WTC11 (cell line): Measurements from ENCODE around the gene OR5K1. TPM values are rescaled to one million over a fixed set of nuclear protein-coding genes. Genes with fewer than 3 reads are reported as not detected.

Source experiments
- ATAC-seq: fragments of 200-7000 bp; cut with Tn5 transposase; 2 replicates; pipeline ENCODE4 v1.10.0; 2021; ENCODE audit warnings: mild to moderate bottlenecking, moderate library complexity
- CTCF ChIA-PET: fragments of 300-600 bp; sonication (Branson Sonifier 250); formaldehyde crosslinking; loops from one replicate; lab custom pipeline; 2021; ENCODE audit warnings: antibody characterized with exemption; lab: Charles Lee
- POLR2A ChIA-PET: fragments of 350-600 bp; sonication (Branson Sonifier 250); formaldehyde crosslinking; loops from one replicate; lab custom pipeline; 2021; ENCODE audit warnings: antibody characterized with exemption; lab: Charles Lee
- DNase-seq: peaks from one replicate; pipeline ENCODE4 v3.0.0; 2021; ENCODE audit warnings: low spot score
- H3K27ac Mint-ChIP-seq: 2 replicates; pipeline ENCODE4 v1.8.0; 2021; ENCODE audit warnings: mixed read lengths
- H3K27me3 Mint-ChIP-seq: 2 replicates; pipeline ENCODE4 v1.8.0; 2021; ENCODE audit warnings: low read depth, mild to moderate bottlenecking, moderate library complexity, mixed read lengths
- H3K36me3 Mint-ChIP-seq: 2 replicates; pipeline ENCODE4 v1.8.0; 2021; ENCODE audit warnings: mixed read lengths
- H3K4me1 Mint-ChIP-seq: 2 replicates; pipeline ENCODE4 v1.8.0; 2022; ENCODE audit warnings: mixed read lengths
- H3K4me3 Mint-ChIP-seq: 2 replicates; pipeline ENCODE4 v1.8.0; 2021; ENCODE audit warnings: mild to moderate bottlenecking, moderate library complexity, mixed read lengths
- H3K9me3 Mint-ChIP-seq: 2 replicates; pipeline ENCODE4 v1.8.0; 2021; ENCODE audit warnings: mixed read lengths
- ATF1 ChIP-seq: sonication (generic); formaldehyde crosslinking; IDR thresholded peaks from 2 replicates; pipeline ENCODE4 v1.8.1; 2023; ENCODE audit warnings: mild to moderate bottlenecking, moderate library complexity, missing genetic modification reagents
- CREM ChIP-seq: sonication (generic); formaldehyde crosslinking; IDR thresholded peaks from 2 replicates; pipeline ENCODE4 v1.8.1; 2022; ENCODE audit warnings: mild to moderate bottlenecking, missing genetic modification reagents, moderate library complexity
- ELF4 ChIP-seq: sonication (generic); formaldehyde crosslinking; IDR thresholded peaks from 2 replicates; pipeline ENCODE4 v1.8.1; 2022; ENCODE audit warnings: low read depth, mild to moderate bottlenecking, moderate library complexity, missing genetic modification reagents
- ETV6 ChIP-seq: sonication (generic); formaldehyde crosslinking; IDR thresholded peaks from 2 replicates; pipeline ENCODE4 v1.8.1; 2022; ENCODE audit warnings: mild to moderate bottlenecking, missing genetic modification reagents
- FOXP1 ChIP-seq: sonication (generic); formaldehyde crosslinking; IDR thresholded peaks from 2 replicates; pipeline ENCODE4 v1.8.0; 2022; ENCODE audit warnings: missing genetic modification reagents, mild to moderate bottlenecking, moderate library complexity, borderline replicate concordance
- HMGA2 ChIP-seq: fragments of 250-450 bp; sonication (Bioruptor Pico); IDR thresholded peaks from 2 replicates; pipeline ENCODE4 v1.4.0; 2021; ENCODE audit warnings: mild to moderate bottlenecking, moderate library complexity
- IRF1 ChIP-seq: sonication (generic); formaldehyde crosslinking; IDR thresholded peaks from 2 replicates; pipeline ENCODE4 v1.8.0; 2023; ENCODE audit warnings: missing genetic modification reagents
- JUN ChIP-seq: sonication (generic); formaldehyde crosslinking; IDR thresholded peaks from 2 replicates; pipeline ENCODE4 v1.8.0; 2023; ENCODE audit warnings: mild to moderate bottlenecking, missing genetic modification reagents
- NFATC4 ChIP-seq: fragments of 250-450 bp; sonication (Bioruptor Pico); IDR thresholded peaks from 2 replicates; pipeline ENCODE4 v1.9.0; 2021; ENCODE audit warnings: mild to moderate bottlenecking
- NFYB ChIP-seq: sonication (generic); formaldehyde crosslinking; conservative IDR thresholded peaks from 2 replicates; pipeline ENCODE4 v1.8.0; 2022; ENCODE audit warnings: low read depth, missing genetic modification reagents
- NR2C2 ChIP-seq: sonication (generic); formaldehyde crosslinking; IDR thresholded peaks from 2 replicates; pipeline ENCODE4 v1.8.0; 2022; ENCODE audit warnings: mild to moderate bottlenecking, missing genetic modification reagents
- PRRX2 ChIP-seq: fragments of 250-450 bp; sonication (Bioruptor Pico); IDR thresholded peaks from 2 replicates; pipeline ENCODE4 v1.8.0; 2021; ENCODE audit warnings: mild to moderate bottlenecking
- TP53 ChIP-seq: sonication (generic); formaldehyde crosslinking; IDR thresholded peaks from 2 replicates; pipeline ENCODE4 v1.8.1; 2023; ENCODE audit warnings: mild to moderate bottlenecking, missing genetic modification reagents
- ZBTB21 ChIP-seq: sonication (generic); formaldehyde crosslinking; IDR thresholded peaks from 2 replicates; pipeline ENCODE4 v1.8.1; 2023; ENCODE audit warnings: mild to moderate bottlenecking, missing genetic modification reagents, borderline replicate concordance
- total RNA-seq: library from RNA; stranded (reverse); gene quantifications from 3 replicates; pipeline ENCODE4 v1.2.3, GENCODE V29; 2021
- TF ChIP-seq, protein P1 (sequence below): sonication (generic); formaldehyde crosslinking; IDR thresholded peaks from 2 replicates; pipeline ENCODE4 v1.8.1; 2022; ENCODE audit warnings: missing genetic modification reagents, borderline replicate concordance
- TF ChIP-seq, protein P2 (sequence below): sonication (generic); formaldehyde crosslinking; IDR thresholded peaks from 2 replicates; pipeline ENCODE4 v1.8.1; 2023; ENCODE audit warnings: mild to moderate bottlenecking, missing genetic modification reagents
- TF ChIP-seq, protein P3 (sequence below): fragments of 250-450 bp; sonication (Bioruptor Pico); IDR thresholded peaks from 2 replicates; pipeline ENCODE4 v1.9.0; 2021; ENCODE audit warnings: moderate library complexity, mild to moderate bottlenecking, inconsistent platforms, borderline replicate concordance
- TF ChIP-seq, protein P4 (sequence below): sonication (generic); formaldehyde crosslinking; IDR thresholded peaks from 2 replicates; pipeline ENCODE4 v1.8.0; 2023; ENCODE audit warnings: mild to moderate bottlenecking, missing genetic modification reagents

OR5K1 gene
- total RNA-seq, 1 experiment from 2014 or later: not detected

DNA sequence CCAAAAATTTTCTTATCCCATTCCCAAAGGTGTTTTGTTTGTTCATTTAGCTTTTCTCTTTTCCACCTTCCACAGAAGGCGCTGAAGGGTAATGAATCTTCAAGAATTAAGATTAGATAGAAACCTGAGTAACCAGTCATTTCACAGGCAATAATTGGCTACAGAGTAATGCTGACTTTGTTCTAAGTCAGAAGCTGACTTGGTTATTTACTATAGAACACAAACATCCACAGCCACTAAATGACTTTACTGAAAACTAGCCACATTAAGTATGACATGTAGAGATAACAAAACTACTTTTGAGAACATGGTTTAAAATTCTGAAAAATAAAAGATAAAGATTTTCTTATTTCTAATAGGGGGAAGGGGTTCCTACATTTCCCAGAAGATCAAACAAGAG, 51.9 kb downstream of the OR5K1 start:
- peaks cover 29% of the 10 kb centered on the region for H3K4me1 Mint-ChIP-seq
- CTCF ChIA-PET: no interaction called here

GRCh38 chr3:98518816-98519215, 55.8 kb downstream of the OR5K1 start:
- ChIA-PET POLR2A (no interaction called here), CTCF (no interaction called here)
- TF ChIP-seq JUN: no peak
- no peak for TF ChIP-seq NR2C2 (CRISPR knock-in tag)
- TF ChIP-seq ELF4 (CRISPR knock-in tag): no peak
- TF ChIP-seq CREM (CRISPR knock-in tag): no peak
- no peak for TF ChIP-seq FOXP1 (CRISPR knock-in tag)
- no peak for TF ChIP-seq PRRX2 (CRISPR knock-in tag)
- no peak for TF ChIP-seq NFATC4 (CRISPR knock-in tag)
- no peak for TF ChIP-seq ATF1 (CRISPR knock-in tag)
- TF ChIP-seq IRF1 (CRISPR knock-in tag): no peak
- TF ChIP-seq, protein P1, sequence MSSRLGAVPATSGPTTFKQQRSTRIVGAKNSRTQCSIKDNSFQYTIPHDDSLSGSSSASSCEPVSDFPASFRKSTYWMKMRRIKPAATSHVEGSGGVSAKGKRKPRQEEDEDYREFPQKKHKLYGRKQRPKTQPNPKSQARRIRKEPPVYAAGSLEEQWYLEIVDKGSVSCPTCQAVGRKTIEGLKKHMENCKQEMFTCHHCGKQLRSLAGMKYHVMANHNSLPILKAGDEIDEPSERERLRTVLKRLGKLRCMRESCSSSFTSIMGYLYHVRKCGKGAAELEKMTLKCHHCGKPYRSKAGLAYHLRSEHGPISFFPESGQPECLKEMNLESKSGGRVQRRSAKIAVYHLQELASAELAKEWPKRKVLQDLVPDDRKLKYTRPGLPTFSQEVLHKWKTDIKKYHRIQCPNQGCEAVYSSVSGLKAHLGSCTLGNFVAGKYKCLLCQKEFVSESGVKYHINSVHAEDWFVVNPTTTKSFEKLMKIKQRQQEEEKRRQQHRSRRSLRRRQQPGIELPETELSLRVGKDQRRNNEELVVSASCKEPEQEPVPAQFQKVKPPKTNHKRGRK (CRISPR knock-in tag): no peak
- no peak for TF ChIP-seq NFYB (CRISPR knock-in tag)
- TF ChIP-seq, protein P2, sequence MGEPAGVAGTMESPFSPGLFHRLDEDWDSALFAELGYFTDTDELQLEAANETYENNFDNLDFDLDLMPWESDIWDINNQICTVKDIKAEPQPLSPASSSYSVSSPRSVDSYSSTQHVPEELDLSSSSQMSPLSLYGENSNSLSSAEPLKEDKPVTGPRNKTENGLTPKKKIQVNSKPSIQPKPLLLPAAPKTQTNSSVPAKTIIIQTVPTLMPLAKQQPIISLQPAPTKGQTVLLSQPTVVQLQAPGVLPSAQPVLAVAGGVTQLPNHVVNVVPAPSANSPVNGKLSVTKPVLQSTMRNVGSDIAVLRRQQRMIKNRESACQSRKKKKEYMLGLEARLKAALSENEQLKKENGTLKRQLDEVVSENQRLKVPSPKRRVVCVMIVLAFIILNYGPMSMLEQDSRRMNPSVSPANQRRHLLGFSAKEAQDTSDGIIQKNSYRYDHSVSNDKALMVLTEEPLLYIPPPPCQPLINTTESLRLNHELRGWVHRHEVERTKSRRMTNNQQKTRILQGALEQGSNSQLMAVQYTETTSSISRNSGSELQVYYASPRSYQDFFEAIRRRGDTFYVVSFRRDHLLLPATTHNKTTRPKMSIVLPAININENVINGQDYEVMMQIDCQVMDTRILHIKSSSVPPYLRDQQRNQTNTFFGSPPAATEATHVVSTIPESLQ: no peak
- TF ChIP-seq HMGA2: no peak
- TF ChIP-seq ETV6 (CRISPR knock-in tag): no peak
- H3K4me3 Mint-ChIP-seq: no peak overlapping the region
- H3K9me3 Mint-ChIP-seq: no peaks in the 10 kb centered on the region
- H3K4me1 Mint-ChIP-seq: peaks cover 46% of the 10 kb centered on the region
- no peak for ATAC-seq
- H3K36me3 Mint-ChIP-seq: peaks cover 46% of the 10 kb centered on the region
- no peaks in the 10 kb centered on the region for H3K27me3 Mint-ChIP-seq
- DNase-seq: no peak
- H3K27ac Mint-ChIP-seq: no peak overlapping the region

More for the DNA sequence above, 51.9 kb downstream of the OR5K1 start:
- Mint-ChIP-seq H3K9me3 (no peaks in the 10 kb centered on the region), H3K27me3 (no peaks in the 10 kb centered on the region), H3K27ac (no peak overlapping the region), H3K36me3 (peaks cover 36% of the 10 kb centered on the region), H3K4me3 (no peak overlapping the region)
- DNase-seq (no peak), ATAC-seq (no peak)
- TF ChIP-seq, protein P3, sequence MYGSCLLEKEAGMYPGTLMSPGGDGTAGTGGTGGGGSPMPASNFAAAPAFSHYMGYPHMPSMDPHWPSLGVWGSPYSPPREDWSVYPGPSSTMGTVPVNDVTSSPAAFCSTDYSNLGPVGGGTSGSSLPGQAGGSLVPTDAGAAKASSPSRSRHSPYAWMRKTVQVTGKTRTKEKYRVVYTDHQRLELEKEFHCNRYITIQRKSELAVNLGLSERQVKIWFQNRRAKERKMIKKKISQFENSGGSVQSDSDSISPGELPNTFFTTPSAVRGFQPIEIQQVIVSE (CRISPR knock-in tag): no peak
- no peak for TF ChIP-seq TP53 (CRISPR knock-in tag)
- TF ChIP-seq, protein P4, sequence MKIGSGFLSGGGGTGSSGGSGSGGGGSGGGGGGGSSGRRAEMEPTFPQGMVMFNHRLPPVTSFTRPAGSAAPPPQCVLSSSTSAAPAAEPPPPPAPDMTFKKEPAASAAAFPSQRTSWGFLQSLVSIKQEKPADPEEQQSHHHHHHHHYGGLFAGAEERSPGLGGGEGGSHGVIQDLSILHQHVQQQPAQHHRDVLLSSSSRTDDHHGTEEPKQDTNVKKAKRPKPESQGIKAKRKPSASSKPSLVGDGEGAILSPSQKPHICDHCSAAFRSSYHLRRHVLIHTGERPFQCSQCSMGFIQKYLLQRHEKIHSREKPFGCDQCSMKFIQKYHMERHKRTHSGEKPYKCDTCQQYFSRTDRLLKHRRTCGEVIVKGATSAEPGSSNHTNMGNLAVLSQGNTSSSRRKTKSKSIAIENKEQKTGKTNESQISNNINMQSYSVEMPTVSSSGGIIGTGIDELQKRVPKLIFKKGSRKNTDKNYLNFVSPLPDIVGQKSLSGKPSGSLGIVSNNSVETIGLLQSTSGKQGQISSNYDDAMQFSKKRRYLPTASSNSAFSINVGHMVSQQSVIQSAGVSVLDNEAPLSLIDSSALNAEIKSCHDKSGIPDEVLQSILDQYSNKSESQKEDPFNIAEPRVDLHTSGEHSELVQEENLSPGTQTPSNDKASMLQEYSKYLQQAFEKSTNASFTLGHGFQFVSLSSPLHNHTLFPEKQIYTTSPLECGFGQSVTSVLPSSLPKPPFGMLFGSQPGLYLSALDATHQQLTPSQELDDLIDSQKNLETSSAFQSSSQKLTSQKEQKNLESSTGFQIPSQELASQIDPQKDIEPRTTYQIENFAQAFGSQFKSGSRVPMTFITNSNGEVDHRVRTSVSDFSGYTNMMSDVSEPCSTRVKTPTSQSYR (CRISPR knock-in tag): no peak
- TF ChIP-seq ZBTB21 (CRISPR knock-in tag): no peak
- POLR2A ChIA-PET: no interaction called here
